ENCODE results near the gene APBB2. TPM values are rescaled to one million over a fixed set of nuclear protein-coding genes. Genes with fewer than 3 reads are reported as not detected.

APBB2 gene
- total RNA-seq, 1 experiment from 2014 or later, result 49.0 TPM

Other genes with a start within 250 kb of the APBB2 start
- gene UCHL1, start 42.4 kb upstream of the APBB2 start, total RNA-seq (2021), result 487 to 548 TPM (median 488 TPM) in 3 replicates